Measurements from ENCODE around the gene EBF3. TPM values are rescaled to one million over a fixed set of nuclear protein-coding genes. Genes with fewer than 3 reads are reported as not detected.

Gene EBF3
- total RNA-seq, 1 experiment from 2014 or later: 0.12 TPM

DNA sequence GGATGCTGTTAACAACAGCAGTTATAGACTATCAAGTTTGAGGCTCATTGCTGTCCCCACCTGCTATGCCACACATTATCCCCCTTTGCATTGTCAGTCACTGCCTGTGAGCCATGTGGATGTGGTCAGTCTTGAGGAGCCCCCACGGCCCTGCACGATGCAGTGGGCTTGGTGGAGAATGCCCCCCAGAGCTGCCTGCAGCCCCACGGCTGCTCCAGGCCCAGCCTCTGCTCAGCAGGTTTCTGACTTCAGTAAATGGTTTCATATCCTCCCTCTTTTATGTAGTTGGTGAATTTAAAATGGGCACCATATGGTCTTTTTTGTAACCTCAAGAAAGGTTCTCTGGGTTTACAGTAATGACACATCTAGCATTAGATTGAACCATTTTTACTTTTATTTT is 164.1 kb downstream of the EBF3 start:
- DNase-seq (ENCODE audit: low read depth, low spot score) (no peak), ATAC-seq (no peak)
- intact Hi-C loops (cut with micrococcal nuclease): no loop called here
- no peak overlapping the region for H3K4me3 ChIP-seq (replicated peaks in 1 of 2; ENCODE audit: low read depth in 1 of 2, low read length in 2 of 2)
- no peaks in the 10 kb centered on the region for H3K79me2 ChIP-seq (ENCODE audit: insufficient read depth, low read length)
- ChIA-PET CTCF (no interaction called here), POLR2A (no interaction called here), RAD21 (ENCODE audit: low non-redundant PET in 1 of 2, low total read pairs in 2 of 2, uncharacterized antibody in 2 of 2, unreplicated experiment in 2 of 2) (no interaction called here)
- no TSS peak for BruUV-seq (replicated peaks)
- H3K9ac ChIP-seq (ENCODE audit: low read length): no peak overlapping the region
- no peak overlapping the region for H3K4me2 ChIP-seq (ENCODE audit: low read length)
- H3K9me3 ChIP-seq (ENCODE audit: control insufficient read depth in 1 of 2, insufficient read depth in 1 of 2, low read depth in 1 of 2, low read length in 2 of 2): no peaks in the 10 kb centered on the region
- H3K27me3 ChIP-seq (ENCODE audit: insufficient read depth, low read length): no peaks in the 10 kb centered on the region
- H3K4me1 ChIP-seq (ENCODE audit: control insufficient read depth in 1 of 2, insufficient read depth in 2 of 2, low read length in 2 of 2): no peaks in the 10 kb centered on the region
- H4K20me1 ChIP-seq (ENCODE audit: insufficient read depth): no peaks in the 10 kb centered on the region
- no peak overlapping the region for H2AFZ ChIP-seq (ENCODE audit: low read depth, low read length, poor library complexity, severe bottlenecking)
- no peak overlapping the region for H3K27ac ChIP-seq (ENCODE audit: low read depth, low read length)
- no peaks in the 10 kb centered on the region for H3K9me2 ChIP-seq (ENCODE audit: insufficient read depth)
- TF ChIP-seq ZNF274 (IDR thresholded peaks at IDR 0.05; ENCODE audit: low read depth, low read length): no peak
- no peak for TF ChIP-seq CEBPB (IDR thresholded peaks at IDR 0.05; ENCODE audit: low read depth)
- no peak for TF ChIP-seq RAD21 (IDR thresholded peaks at IDR 0.05; ENCODE audit: low read depth)
- no peak for TF ChIP-seq EZH2 (IDR thresholded peaks at IDR 0.05)
- no peak for TF ChIP-seq EZH2phosphoT487 (IDR thresholded peaks at IDR 0.05; ENCODE audit: borderline replicate concordance)
- no peak for TF ChIP-seq EGR1 (IDR thresholded peaks at IDR 0.05; ENCODE audit: low read depth)
- TF ChIP-seq CBX3 (IDR thresholded peaks at IDR 0.05; ENCODE audit: low read depth): no peak
- no peak for TF ChIP-seq ZBTB33 (IDR thresholded peaks at IDR 0.05; ENCODE audit: extremely low read depth, insufficient replicate concordance, low read length)
- no peak for TF ChIP-seq REST (IDR thresholded peaks at IDR 0.05; ENCODE audit: low read depth)
- no peak for TF ChIP-seq POLR2AphosphoS5 (IDR thresholded peaks at IDR 0.05; ENCODE audit: low read depth, low read length)
- TF ChIP-seq ZFX (IDR thresholded peaks at IDR 0.05): no peak
- TF ChIP-seq SRF (IDR thresholded peaks at IDR 0.05; ENCODE audit: low read depth): no peak
- H3K36me3 ChIP-seq (ENCODE audit: control insufficient read depth in 1 of 2, insufficient read depth in 2 of 2, low read length in 2 of 2): no peaks in the 10 kb centered on the region

Data from HCT116 (cell line).